ENCODE data around the gene NEDD9. TPM values are rescaled to one million over a fixed set of nuclear protein-coding genes. Genes with fewer than 3 reads are reported as not detected.

NEDD9 gene
- total and polyA plus RNA-seq, 10 of the 15 experiments (the other 5 are each of a cell fraction or from before 2014, with no cell fraction given) = 4.9 to 92.6 (median 14.6) TPM

GRCh38 chr6:11262242-11262641 lies 29.8 kb upstream of the NEDD9 start (continued):
- TF ChIP-seq BCLAF1 (IDR thresholded peaks at IDR 0.05) (no peak), ZNF24 (IDR thresholded peaks at IDR 0.05) (no peak), CHD4 (IDR thresholded peaks at IDR 0.05) (no peak), PBX3 (IDR thresholded peaks at IDR 0.05; ENCODE audit: insufficient replicate concordance, low read depth, low read length) (no peak), FOXM1 (IDR thresholded peaks at IDR 0.05; ENCODE audit: low read depth, low read length) (no peak)

GRCh38 chr6:11260249-11261038 lies 28.0 kb upstream of the NEDD9 start:
- no peaks in the 10 kb centered on the region for H3K9me3 ChIP-seq (replicated peaks; ENCODE audit: control insufficient read depth, insufficient read depth, low read length)
- no peak overlapping the region for H2AFZ ChIP-seq (ENCODE audit: control insufficient read depth, low read depth, low read length)
- ChIA-PET RAD21 (ENCODE audit: unreplicated experiment) (interaction anchor here (0.5 to 3.2 kb wide), 7 partner anchors 8 to 236 kb away, joined by 3 to 16 read pairs (median 3); no protein-coding TSS in a partner anchor), SMC1A (ENCODE audit: uncharacterized antibody, unreplicated experiment) (interaction anchor here (0.7 to 6.6 kb wide), 13 partner anchors 8 to 233 kb away, joined by 3 to 100 read pairs (median 7); partner anchors contain the start of gene NEDD9), CTCF (interaction anchor here (2.1 to 2.6 kb wide), 2 partner anchors 14 to 88 kb away, joined by 9 to 11 read pairs; no protein-coding TSS in a partner anchor), POLR2A (interaction anchor here (0.6 to 2.6 kb wide), 4 partner anchors 10 to 86 kb away, joined by 3 to 8 read pairs (median 5); no protein-coding TSS in a partner anchor)
- H3K27me3 ChIP-seq (replicated peaks in 1 of 2; ENCODE audit: control insufficient read depth in 2 of 2, insufficient read depth in 2 of 2, low read length in 1 of 2) = no peaks in the 10 kb centered on the region
- H3K27ac ChIP-seq (ENCODE audit: control insufficient read depth, insufficient read depth) = no peak overlapping the region
- no peak for TF ChIP-seq TCF3 (IDR thresholded peaks at IDR 0.05; ENCODE audit: borderline replicate concordance, insufficient read depth, low read depth, low read length)
- no peak for TF ChIP-seq SMAD1 (IDR thresholded peaks at IDR 0.05; ENCODE audit: low read depth, partially characterized antibody)
- no peak for TF ChIP-seq HDAC6 (IDR thresholded peaks at IDR 0.05; ENCODE audit: unreplicated experiment)
- peak; percentile 24 to 42; a peak in 1 of 4 replicates for TF ChIP-seq IKZF2 (IDR thresholded peaks at IDR 0.05)
- TF ChIP-seq BHLHE40 (IDR thresholded peaks at IDR 0.05; ENCODE audit: borderline replicate concordance in 1 of 2, low read depth in 2 of 2, low read length in 1 of 2) = peak; percentile 74 to 78; a peak in 3 of 4 replicates
- no peak for TF ChIP-seq SREBF1 (IDR thresholded peaks at IDR 0.05; ENCODE audit: low read length)
- peak; percentile 44; the same call in 1 of the 2 replicates for TF ChIP-seq IKZF1 (conservative IDR thresholded peaks at IDR 0.05)
- TF ChIP-seq NR2F1 (conservative IDR thresholded peaks at IDR 0.05) = no peak
- TF ChIP-seq HDAC2 (IDR thresholded peaks at IDR 0.05) = no peak
- no peak for TF ChIP-seq ZNF217 (IDR thresholded peaks at IDR 0.05)
- TF ChIP-seq HCFC1 (IDR thresholded peaks at IDR 0.05; ENCODE audit: low read length) = no peak
- TF ChIP-seq NBN (IDR thresholded peaks at IDR 0.05) = 0 out of 2 replicates have a peak, but pooled peaks have one; percentile 41
- no peak for TF ChIP-seq PKNOX1 (IDR thresholded peaks at IDR 0.05)
- ATAC-seq (no peak), DNase-seq (ENCODE audit: low read depth, low spot score) (no peak), FAIRE-seq (no peak)
- 95% methylated on average over 4 of the region's 4 CpGs for WGBS (ENCODE audit: insufficient coverage, insufficient replicate concordance, low lambda C conversion rate, missing lambda C conversion rate)
- in situ Hi-C loops (cut with MboI) = no loop called here
- H3K4me1 ChIP-seq (ENCODE audit: control insufficient read depth, insufficient read depth, low read length) = peaks cover 15% of the 10 kb centered on the region
- intact Hi-C loops (cut with micrococcal nuclease; ENCODE audit: unreplicated experiment) = no loop called here
- no peak overlapping the region for H3K4me3 ChIP-seq
- H3K4me2 ChIP-seq (ENCODE audit: control insufficient read depth, insufficient read depth) = no peak overlapping the region
- no TSS peak for BruUV-seq (replicated peaks)
- H4K20me1 ChIP-seq (ENCODE audit: control insufficient read depth, insufficient read depth) = no peaks in the 10 kb centered on the region
- no peak overlapping the region for H3K9ac ChIP-seq (ENCODE audit: control insufficient read depth, insufficient read depth, low read length)
- H3K36me3 ChIP-seq (ENCODE audit: control insufficient read depth in 2 of 2, insufficient read depth in 2 of 2, low read length in 1 of 2) = peaks cover 0 to 26% of the 10 kb centered on the region in 2 experiments; a peak in 2 of 4 replicates
- no peaks in the 10 kb centered on the region; the same call in 1 of the 2 replicates for H3K79me2 ChIP-seq (ENCODE audit: control insufficient read depth, insufficient read depth, low read length)

Measured in GM12878 (cell line).